ENCODE data around the gene PCDHA7.

GRCh38 chr5:140869555-140869886 lies 35.5 kb downstream of the PCDHA7 start:
- TF ChIP-seq, protein P1, sequence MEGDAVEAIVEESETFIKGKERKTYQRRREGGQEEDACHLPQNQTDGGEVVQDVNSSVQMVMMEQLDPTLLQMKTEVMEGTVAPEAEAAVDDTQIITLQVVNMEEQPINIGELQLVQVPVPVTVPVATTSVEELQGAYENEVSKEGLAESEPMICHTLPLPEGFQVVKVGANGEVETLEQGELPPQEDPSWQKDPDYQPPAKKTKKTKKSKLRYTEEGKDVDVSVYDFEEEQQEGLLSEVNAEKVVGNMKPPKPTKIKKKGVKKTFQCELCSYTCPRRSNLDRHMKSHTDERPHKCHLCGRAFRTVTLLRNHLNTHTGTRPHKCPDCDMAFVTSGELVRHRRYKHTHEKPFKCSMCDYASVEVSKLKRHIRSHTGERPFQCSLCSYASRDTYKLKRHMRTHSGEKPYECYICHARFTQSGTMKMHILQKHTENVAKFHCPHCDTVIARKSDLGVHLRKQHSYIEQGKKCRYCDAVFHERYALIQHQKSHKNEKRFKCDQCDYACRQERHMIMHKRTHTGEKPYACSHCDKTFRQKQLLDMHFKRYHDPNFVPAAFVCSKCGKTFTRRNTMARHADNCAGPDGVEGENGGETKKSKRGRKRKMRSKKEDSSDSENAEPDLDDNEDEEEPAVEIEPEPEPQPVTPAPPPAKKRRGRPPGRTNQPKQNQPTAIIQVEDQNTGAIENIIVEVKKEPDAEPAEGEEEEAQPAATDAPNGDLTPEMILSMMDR (conservative IDR thresholded peaks at IDR 0.05) = no peak
- TF ChIP-seq EZH2 (IDR thresholded peaks at IDR 0.05; ENCODE audit: low read depth) = no peak

All from PC-9 (cell line).